GM18519 (cell line): ENCODE measurements around the gene STXBP5L.
"Not testable (repeated sequence)": the region's sequence is repeated elsewhere in the genome, so short reads cannot be mapped to it uniquely, and the experiment has no call there.

ENCODE experiments used
- ATAC-seq: cut with Tn5 transposase; IDR thresholded peaks from one replicate; pipeline ENCODE4 v1.9.1; 2021; ENCODE audit warnings: mild to moderate bottlenecking, moderate library complexity; ENCODE audit not compliant: unreplicated experiment, low FRiP score

The STXBP5L gene

GRCh38 chr3:120908030-120908794 lies at the start of gene STXBP5L:
Gene STXBP5L, plus strand, starts transcription at chr3:120908205. Its CDS starts 1,374 bp downstream, at chr3:120909579.
- ATAC-seq = peak; percentile 97

GRCh38 chr3:120858521-120858920 lies 49.5 kb upstream of the STXBP5L start:
- ATAC-seq = no peak

GRCh38 chr3:120864541-120864940 lies 43.5 kb upstream of the STXBP5L start:
- no peak for ATAC-seq

- no peak for ATAC-seq
Measured at GRCh38 chr3:120875507-120875906, 32.5 kb upstream of the STXBP5L start.

GRCh38 chr3:120875989-120876388 lies 32.0 kb upstream of the STXBP5L start:
- ATAC-seq = no peak

- no peak for ATAC-seq
Measured at GRCh38 chr3:120879411-120879810, 28.6 kb upstream of the STXBP5L start.

GRCh38 chr3:120892921-120893320 lies 15.1 kb upstream of the STXBP5L start:
- no peak for ATAC-seq

- no peak for ATAC-seq
Measured at GRCh38 chr3:120894316-120895057, 13.5 kb upstream of the STXBP5L start.

- ATAC-seq = not testable (repeated sequence)
Measured at GRCh38 chr3:120901716-120902115, 6.3 kb upstream of the STXBP5L start.

GRCh38 chr3:120903221-120903620 lies 4.8 kb upstream of the STXBP5L start:
- ATAC-seq = no peak

- ATAC-seq = no peak
Measured at GRCh38 chr3:120907659-120908029, 361 bp upstream of the STXBP5L start.

- no peak for ATAC-seq
Measured at GRCh38 chr3:120908795-120909601, 993 bp downstream of the STXBP5L start.

GRCh38 chr3:120909602-120909878 lies 1.5 kb downstream of the STXBP5L start:
- no peak for ATAC-seq

- ATAC-seq = no peak
Measured at GRCh38 chr3:120926146-120926545, 18.1 kb downstream of the STXBP5L start.

GRCh38 chr3:120928991-120929390 lies 21.0 kb downstream of the STXBP5L start:
- ATAC-seq = no peak

GRCh38 chr3:120931593-120931992 lies 23.6 kb downstream of the STXBP5L start:
- ATAC-seq = no peak

- ATAC-seq = no peak
Measured at GRCh38 chr3:120956143-120956542, 48.1 kb downstream of the STXBP5L start.

GRCh38 chr3:120982608-120983320 lies 74.8 kb downstream of the STXBP5L start:
- no peak for ATAC-seq

GRCh38 chr3:120983321-120983665 lies 75.3 kb downstream of the STXBP5L start:
- ATAC-seq = no peak

GRCh38 chr3:120983841-120984240 lies 75.8 kb downstream of the STXBP5L start:
- ATAC-seq = no peak

- no peak for ATAC-seq
Measured at GRCh38 chr3:120985242-120985641, 77.2 kb downstream of the STXBP5L start.
